Non-pigmented ciliary epithelial cell (primary cell): Measurements from ENCODE around the gene TTLL11.
"Not testable (repeated sequence)": the region's sequence is repeated elsewhere in the genome, so short reads cannot be mapped to it uniquely, and the experiment has no call there.

Experiments
- DNase-seq: peaks from one replicate; pipeline ENCODE4 v3.0.0-alpha.2; 2010; ENCODE audit warnings: low read depth

TTLL11 gene

DNA sequence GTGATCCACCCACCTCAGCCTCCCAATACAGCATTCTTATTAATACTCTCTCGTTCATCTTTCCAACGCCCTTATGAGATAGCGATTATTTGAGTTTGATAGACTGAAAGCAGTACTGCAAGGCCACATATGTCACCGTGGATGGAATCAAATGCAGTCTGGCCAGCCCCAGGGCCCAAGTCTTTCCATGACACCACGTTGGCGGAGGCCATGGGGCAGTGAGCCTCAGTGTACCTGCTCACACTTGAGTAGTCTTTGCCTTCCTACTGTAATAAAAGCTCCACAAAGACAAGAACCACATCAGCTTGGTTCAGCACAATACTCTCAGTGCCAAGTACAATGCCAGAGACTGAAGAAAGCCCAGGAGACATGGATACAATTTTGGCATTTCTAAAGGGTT is 88.5 kb downstream of the TTLL11 start:
- no peak for DNase-seq

- no peak for DNase-seq
Observed at GRCh38 chr9:122001491-122002201, 91.5 kb downstream of the TTLL11 start.

DNA sequence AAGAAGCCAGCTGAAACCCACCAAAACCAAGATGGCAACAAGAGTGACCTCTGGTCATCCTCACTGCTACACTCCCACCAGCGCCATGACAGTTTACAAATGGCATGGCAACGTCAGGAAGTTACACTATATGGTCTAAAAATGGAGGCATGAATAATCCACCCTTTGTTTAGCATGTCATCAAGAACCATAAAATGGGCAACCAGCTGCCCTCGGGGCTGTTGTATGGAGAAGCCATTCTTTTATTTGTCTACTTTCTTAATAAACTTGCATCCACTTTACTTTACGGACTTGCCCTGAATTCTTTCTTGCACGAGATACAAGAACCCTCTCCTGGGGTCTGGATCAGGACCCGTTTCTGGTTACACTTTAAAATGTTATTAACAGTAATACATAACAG is 92.6 kb downstream of the TTLL11 start:
- DNase-seq = not testable (repeated sequence)

DNA sequence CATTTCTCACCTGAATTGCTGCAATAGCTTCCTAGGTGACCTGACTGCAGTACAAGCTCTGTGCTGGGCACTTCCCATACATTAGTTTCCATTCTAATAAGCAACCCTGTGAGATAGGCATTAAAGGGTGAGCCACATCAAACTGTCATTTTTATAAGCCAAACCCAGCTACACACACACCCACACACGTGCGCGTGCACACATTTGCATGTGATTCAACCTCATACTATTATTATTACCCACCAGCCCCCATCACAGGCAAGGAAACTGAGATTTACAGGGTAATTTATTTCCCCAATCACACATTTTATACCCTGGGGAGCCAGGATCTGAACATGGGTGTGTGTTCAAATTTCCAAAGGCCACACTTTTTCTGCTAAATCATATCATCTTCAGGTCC is 93.6 kb downstream of the TTLL11 start:
- no peak for DNase-seq

DNA sequence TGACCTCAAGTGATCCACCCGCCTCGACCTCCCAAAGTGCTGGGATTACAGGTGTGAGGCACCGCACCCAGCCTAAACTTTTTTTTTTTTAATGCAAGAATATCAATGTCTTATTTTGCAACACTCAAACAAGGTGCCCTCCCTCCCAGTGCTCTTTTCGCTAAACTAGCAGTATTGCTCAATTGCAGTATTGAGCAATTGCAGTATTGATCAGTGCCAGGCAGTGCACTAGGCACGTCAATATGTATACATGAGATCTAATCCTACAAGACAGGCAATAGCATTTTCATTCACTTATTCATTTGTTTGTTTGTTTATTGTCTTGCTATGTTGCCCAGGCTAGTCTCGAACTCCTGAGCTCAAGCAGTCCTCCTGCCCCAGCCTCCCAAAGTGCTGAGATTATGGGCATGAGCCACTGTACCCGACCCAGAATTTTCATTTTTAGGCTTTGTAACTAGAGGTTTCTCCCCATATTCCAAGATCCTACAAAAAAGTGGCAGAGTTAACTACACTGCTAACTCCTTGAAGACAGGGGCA is 94.5 kb downstream of the TTLL11 start:
- DNase-seq = no peak

- no peak for DNase-seq
Observed at GRCh38 chr9:121997791-121998190, 95.3 kb downstream of the TTLL11 start.

GRCh38 chr9:121996783-121997182 is 96.3 kb downstream of the TTLL11 start:
- no peak for DNase-seq

DNA sequence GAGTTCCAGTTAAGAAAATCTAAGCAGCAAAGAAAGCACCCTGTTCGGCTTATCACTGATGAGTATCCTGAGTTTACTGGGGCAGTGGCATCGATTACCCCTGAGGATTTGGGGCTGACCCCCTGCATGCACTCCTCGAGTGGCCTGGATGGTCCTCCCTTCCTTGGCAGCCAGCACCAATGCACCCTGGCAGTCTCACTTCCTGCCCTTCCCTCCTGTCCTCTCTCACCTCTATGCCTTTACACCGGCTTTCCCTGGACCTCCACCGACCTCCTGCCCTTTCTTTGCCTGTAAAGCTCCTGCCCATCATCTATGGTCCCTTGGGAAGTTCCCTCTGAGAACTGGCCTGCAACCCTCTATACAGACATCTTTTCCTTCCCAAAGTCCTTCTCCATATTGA is 97.1 kb downstream of the TTLL11 start:
- no peak for DNase-seq

DNA sequence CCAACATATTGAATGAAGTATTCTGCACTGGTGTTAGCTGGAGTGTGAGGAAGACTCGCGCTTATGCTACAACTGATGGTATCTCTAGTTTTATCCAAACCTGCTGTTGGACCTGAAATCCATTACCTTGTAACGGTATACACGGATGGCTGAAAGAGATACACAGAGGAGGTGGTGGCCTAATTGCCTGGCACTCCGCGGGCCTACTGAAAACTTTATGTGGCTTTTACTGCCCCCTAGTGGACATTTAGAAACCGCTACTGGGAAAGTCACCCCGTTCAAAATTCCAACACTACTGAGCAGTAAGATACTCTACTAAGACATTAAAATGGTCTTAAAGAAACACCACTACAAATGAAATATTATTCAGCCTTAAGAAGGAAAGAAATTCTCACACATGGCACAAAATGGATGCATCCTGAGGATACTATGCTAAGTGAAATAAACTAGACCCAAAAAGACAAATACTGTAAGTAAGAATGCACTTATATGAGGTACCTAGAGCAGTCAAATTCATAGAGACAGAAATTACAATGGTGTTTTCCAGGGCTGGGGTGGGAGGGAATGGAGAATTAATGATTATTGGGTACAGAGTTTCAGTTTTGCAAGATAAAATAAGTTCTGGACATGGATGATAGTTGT is 100.4 kb downstream of the TTLL11 start:
- no peak for DNase-seq

- no peak for DNase-seq
Observed at GRCh38 chr9:121991307-121991661, 101.8 kb downstream of the TTLL11 start.

DNA sequence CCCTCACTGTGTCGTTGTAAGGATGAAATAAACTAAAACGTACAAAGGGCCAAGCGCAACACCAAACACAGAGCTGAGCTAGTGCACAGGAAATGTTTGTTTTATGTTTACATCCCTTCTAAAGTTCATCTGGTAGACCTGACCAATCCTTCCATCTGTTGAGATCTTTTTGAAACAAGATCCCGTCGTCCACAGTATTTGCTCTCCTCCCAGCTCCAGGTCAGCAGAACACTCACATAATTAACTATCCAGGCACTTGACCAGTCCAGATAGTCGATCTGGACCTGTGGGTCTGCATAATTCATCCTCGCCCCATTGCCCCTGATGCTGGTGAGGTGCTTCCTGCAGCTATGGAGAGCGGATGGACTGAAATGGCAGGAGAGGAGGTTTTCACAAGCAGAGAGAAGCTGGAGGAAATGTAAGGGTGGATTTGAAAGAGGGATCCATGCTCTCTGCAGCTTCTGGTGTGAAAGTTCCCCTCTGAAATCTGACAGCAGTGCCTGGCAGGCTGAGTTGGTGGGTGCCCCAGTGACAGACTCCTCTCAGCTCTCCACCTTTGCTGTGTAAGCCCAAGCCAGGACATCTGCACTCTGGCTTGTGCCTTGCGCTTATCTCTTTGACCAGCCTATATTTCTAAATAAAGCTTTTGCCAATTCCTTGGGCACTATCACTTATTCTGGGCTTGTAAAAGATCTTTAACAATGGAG is 102.4 kb downstream of the TTLL11 start:
- no peak for DNase-seq

GRCh38 chr9:121989010-121989409 is 104.1 kb downstream of the TTLL11 start:
- DNase-seq = no peak

DNA sequence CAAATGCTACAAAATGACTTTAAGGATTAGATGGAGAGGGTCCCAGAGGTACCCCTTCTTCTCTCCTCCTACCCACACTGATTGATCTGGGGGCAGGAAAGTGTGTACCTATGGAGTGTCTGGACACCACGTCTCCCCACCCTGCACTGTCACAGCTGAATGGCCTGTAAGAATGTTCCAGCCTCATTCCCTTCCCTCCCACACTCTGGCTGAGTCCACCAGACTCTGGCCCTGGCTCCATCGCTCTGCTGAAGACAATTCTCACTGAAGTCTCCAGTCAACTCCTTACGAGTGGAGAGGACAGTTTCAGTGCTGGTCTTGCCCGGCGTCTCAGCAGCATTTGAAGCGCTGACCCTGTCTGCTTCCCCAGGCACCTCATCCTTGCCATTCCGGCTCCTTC is 105.8 kb downstream of the TTLL11 start:
- DNase-seq = no peak

GRCh38 chr9:121985792-121986494 is 107.2 kb downstream of the TTLL11 start:
- no peak for DNase-seq

DNA sequence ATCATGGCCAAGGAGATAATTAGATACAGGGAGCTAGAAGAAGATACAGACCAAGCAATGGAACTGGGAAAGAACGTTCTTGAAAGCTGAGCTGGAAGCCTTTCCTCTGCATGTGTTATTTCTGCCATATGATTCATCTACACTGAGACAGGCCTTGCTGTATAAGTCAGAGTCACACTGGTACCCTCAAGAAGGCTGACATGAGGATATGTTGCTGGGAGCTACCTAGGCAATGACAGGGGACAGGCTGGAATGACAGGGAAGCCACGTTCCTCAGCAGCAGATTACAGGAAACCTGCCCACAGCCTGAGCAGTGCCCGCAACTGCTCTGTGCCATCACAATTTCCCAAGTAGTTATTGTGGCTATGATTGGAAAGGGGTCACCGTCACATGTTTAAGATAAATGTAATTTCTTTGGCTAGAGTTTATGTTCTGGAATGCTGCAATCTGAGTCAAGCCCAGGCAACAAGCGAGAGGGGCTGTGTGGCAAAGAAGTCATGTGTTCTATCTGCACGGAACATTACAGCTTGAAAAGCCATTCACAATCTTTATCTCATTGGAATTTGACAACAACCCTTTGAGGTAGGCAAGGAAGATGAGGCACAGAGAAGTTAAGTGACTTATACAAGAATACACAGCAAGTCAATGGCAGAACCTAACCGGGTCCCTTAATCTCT is 108.2 kb downstream of the TTLL11 start:
- DNase-seq = peak; percentile 65

DNA sequence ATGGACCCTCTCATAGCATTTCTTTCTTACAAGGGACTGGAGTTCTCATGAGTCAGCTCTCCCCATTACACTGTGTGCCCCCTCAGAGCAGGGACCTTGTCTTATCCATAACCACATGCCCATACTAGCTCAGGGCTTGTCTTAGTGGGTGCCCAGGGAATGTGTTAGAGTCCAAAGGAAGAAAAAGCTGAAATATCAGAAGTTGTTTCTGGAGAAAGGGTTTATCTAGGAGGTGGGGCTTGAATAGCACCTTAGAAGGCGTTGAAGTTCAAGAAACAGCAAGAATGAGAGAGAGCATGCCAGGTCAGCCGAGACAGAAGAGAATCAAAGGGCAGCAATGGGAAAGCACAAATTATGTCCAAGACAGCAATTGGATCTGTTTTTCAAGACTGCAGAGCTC is 109.4 kb downstream of the TTLL11 start:
- DNase-seq = no peak

DNA sequence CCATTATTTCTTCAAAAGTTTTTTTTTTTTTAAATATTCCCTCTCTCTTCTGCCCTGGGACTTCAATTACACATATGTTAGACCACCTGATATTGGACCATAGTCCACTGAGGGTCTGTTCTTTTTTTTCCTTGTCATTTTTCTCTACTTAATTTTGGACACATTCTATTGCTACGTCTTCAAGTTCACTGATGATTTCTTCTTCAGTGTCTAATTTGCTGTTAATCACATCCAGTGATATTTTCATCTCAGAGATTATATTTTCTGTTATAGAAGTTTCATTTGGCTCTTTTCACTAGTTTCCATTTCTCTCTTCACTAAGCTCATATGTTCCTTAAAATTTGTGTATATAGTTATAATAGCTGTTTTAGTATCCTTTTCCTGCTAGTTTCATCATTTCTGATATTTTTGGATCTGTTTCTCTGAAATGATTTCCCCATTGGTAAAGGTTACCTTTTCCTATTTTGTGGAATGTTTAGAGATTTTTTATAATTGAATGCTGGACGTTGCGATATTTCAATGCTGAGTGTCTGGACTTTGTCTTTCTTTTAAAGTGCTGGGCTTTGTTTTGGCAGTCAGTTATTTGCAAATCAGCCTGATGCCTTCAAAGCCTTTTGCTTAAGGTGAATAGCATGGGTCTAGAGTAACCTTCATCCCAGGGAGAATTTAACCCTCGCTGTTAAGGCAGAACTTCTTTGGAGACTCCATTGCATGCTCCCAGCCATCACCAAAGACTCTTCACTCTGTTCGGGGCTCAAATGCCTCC is 111.8 kb downstream of the TTLL11 start:
- DNase-seq = no peak

- DNase-seq = not testable (repeated sequence)
Observed at GRCh38 chr9:121980665-121981064, 112.4 kb downstream of the TTLL11 start.

DNA sequence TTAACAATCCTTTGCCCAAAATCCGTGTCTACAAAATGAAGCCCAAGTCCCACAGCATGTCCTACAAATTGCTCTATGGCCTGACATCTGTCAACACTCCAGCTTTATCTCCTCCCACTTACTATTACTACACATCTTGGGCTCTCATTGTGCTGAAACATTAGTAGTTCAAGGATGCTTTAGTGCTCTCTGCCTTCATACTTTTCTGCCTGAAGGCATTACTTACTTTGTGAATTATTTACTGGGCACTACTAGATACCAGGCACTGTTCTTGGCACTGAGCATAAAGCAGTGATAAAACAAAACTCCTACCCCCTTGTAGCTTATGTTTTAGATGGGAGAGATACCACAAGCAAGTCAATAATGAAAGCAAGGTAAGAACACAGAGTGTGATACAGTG is 113.4 kb downstream of the TTLL11 start:
- no peak for DNase-seq

DNA sequence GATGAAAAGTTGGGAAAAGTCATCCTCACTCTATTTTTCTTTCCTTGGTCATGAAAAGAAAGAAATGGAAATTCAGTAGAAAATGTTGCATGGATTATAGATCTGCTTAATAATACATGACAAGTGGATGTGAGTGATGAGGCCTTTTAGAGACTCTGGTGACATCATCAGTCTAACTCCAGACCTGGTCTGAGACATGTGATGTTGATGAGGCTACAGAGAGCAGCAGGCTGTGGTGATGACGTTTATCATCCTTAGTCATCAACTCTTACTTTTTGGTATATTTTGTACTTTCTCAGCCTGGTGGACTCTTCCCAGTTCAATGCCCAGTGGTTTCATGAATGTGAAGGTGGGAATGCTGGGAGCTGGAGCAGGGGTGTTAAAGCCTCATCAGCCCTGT is 116.4 kb downstream of the TTLL11 start:
- no peak for DNase-seq

GRCh38 chr9:121975801-121976277 is 117.3 kb downstream of the TTLL11 start:
- DNase-seq = no peak
